ENCODE results near the gene SORBS2.

DNA sequence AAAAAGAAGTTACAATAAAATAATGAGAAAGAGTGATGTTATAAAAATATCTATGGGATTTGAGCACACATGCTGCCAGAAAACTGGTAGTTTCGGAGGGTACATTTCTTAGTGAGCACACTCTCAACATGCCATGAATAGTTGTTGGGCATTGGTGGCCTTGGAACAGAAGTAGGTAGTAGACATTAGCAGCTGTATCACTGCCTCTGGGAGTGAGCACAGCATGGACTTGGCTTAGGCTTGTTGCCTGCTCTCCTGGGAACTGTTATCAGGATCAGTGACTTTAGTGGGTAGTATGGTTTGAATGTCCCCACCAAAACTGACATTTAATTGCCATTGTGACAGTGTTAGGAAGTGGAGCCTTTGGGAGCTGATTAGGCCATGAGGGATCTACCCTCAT, 263.4 kb downstream of the SORBS2 start:
- TF ChIP-seq CSDC2 (CRISPR knock-in tag; IDR thresholded peaks at IDR 0.05): no peak
- no peak for TF ChIP-seq ZFP3 (CRISPR knock-in tag; IDR thresholded peaks at IDR 0.05)
- TF ChIP-seq RARB (CRISPR knock-in tag; IDR thresholded peaks at IDR 0.05): no peak
- no peak for TF ChIP-seq ZFP30 (CRISPR knock-in tag; IDR thresholded peaks at IDR 0.05)
- TF ChIP-seq, protein P1, sequence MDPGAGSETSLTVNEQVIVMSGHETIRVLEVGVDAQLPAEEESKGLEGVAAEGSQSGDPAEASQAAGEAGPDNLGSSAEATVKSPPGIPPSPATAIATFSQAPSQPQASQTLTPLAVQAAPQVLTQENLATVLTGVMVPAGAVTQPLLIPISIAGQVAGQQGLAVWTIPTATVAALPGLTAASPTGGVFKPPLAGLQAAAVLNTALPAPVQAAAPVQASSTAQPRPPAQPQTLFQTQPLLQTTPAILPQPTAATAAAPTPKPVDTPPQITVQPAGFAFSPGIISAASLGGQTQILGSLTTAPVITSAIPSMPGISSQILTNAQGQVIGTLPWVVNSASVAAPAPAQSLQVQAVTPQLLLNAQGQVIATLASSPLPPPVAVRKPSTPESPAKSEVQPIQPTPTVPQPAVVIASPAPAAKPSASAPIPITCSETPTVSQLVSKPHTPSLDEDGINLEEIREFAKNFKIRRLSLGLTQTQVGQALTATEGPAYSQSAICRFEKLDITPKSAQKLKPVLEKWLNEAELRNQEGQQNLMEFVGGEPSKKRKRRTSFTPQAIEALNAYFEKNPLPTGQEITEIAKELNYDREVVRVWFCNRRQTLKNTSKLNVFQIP (CRISPR knock-in tag; IDR thresholded peaks at IDR 0.05; ENCODE audit: borderline replicate concordance, low read depth): no peak
- no peak for TF ChIP-seq ISL1 (CRISPR knock-in tag; IDR thresholded peaks at IDR 0.05)
- TF ChIP-seq OSR1 (CRISPR knock-in tag; IDR thresholded peaks at IDR 0.05): no peak
- TF ChIP-seq, protein P2, sequence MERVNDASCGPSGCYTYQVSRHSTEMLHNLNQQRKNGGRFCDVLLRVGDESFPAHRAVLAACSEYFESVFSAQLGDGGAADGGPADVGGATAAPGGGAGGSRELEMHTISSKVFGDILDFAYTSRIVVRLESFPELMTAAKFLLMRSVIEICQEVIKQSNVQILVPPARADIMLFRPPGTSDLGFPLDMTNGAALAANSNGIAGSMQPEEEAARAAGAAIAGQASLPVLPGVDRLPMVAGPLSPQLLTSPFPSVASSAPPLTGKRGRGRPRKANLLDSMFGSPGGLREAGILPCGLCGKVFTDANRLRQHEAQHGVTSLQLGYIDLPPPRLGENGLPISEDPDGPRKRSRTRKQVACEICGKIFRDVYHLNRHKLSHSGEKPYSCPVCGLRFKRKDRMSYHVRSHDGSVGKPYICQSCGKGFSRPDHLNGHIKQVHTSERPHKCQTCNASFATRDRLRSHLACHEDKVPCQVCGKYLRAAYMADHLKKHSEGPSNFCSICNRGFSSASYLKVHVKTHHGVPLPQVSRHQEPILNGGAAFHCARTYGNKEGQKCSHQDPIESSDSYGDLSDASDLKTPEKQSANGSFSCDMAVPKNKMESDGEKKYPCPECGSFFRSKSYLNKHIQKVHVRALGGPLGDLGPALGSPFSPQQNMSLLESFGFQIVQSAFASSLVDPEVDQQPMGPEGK (CRISPR knock-in tag; IDR thresholded peaks at IDR 0.05; ENCODE audit: borderline replicate concordance): no peak
- no peak for TF ChIP-seq ARNTL (CRISPR knock-in tag; IDR thresholded peaks at IDR 0.05; ENCODE audit: borderline replicate concordance, low read depth)
- TF ChIP-seq, protein P3, sequence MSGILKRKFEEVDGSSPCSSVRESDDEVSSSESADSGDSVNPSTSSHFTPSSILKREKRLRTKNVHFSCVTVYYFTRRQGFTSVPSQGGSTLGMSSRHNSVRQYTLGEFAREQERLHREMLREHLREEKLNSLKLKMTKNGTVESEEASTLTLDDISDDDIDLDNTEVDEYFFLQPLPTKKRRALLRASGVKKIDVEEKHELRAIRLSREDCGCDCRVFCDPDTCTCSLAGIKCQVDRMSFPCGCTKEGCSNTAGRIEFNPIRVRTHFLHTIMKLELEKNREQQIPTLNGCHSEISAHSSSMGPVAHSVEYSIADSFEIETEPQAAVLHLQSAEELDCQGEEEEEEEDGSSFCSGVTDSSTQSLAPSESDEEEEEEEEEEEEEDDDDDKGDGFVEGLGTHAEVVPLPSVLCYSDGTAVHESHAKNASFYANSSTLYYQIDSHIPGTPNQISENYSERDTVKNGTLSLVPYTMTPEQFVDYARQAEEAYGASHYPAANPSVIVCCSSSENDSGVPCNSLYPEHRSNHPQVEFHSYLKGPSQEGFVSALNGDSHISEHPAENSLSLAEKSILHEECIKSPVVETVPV (CRISPR knock-in tag; IDR thresholded peaks at IDR 0.05): no peak
- TF ChIP-seq PPARA (CRISPR knock-in tag; IDR thresholded peaks at IDR 0.05; ENCODE audit: borderline replicate concordance): no peak
- no peak for TF ChIP-seq BACH2 (CRISPR knock-in tag; IDR thresholded peaks at IDR 0.05; ENCODE audit: borderline replicate concordance)
- TF ChIP-seq ZNF70 (CRISPR knock-in tag; IDR thresholded peaks at IDR 0.05): no peak

All from SK-N-SH treated with all-trans-retinoic acid at 6 μM for 48 hours (cell line).